Parathyroid adenoma (tissue), 2 donors: ENCODE results near the gene RASSF4.

Experiments used
- H2AFZ ChIP-seq: fragments of 300-600 bp; sonication (generic); one replicate; pipeline ENCODE4 v1.7.0; 2017; ENCODE audit warnings: antibody characterized with exemption, mild to moderate bottlenecking
- H3K27ac ChIP-seq: fragments of 300-600 bp; sonication (generic); one replicate; pipeline ENCODE4 v1.7.0; 2017
- H3K27me3 ChIP-seq: fragments of 300-600 bp; sonication (generic); one replicate; pipeline ENCODE4 v1.7.0; 2017; ENCODE audit warnings: low read length; ENCODE audit not compliant: control insufficient read depth, insufficient read depth
- H3K36me3 ChIP-seq: fragments of 300-600 bp; sonication (generic); one replicate; pipeline ENCODE4 v1.7.0; 2017; ENCODE audit warnings: low read length; ENCODE audit not compliant: control insufficient read depth, insufficient read depth
- H3K4me1 ChIP-seq: fragments of 300-600 bp; sonication (generic); one replicate; pipeline ENCODE4 v1.7.0; 2017; ENCODE audit warnings: control low read depth
- H3K4me2 ChIP-seq: fragments of 300-600 bp; sonication (generic); one replicate; pipeline ENCODE4 v1.7.0; 2017; ENCODE audit warnings: low read length
- H3K4me3 ChIP-seq: fragments of 300-600 bp; sonication (generic); one replicate; pipeline ENCODE4 v1.7.0; 2017; ENCODE audit warnings: low read depth, low read length
- H3K79me2 ChIP-seq: fragments of 300-600 bp; sonication (generic); one replicate; pipeline ENCODE4 v1.7.0; 2017; ENCODE audit warnings: control low read depth
- H3K9ac ChIP-seq: fragments of 300-600 bp; sonication (generic); one replicate; pipeline ENCODE4 v1.7.0; 2017; ENCODE audit warnings: mild to moderate bottlenecking
- H3K9me3 ChIP-seq: fragments of 300-600 bp; sonication (generic); one replicate; pipeline ENCODE4 v1.7.0; 2017; ENCODE audit warnings: low read length; ENCODE audit not compliant: control insufficient read depth
- CTCF ChIP-seq: fragments of 300-600 bp; sonication (generic); IDR thresholded peaks from one replicate; pipeline ENCODE4 v1.7.0; 2017; ENCODE audit warnings: antibody characterized with exemption, mild to moderate bottlenecking
- donor health status: primary hyperparathyroidism.

Gene RASSF4

DNA sequence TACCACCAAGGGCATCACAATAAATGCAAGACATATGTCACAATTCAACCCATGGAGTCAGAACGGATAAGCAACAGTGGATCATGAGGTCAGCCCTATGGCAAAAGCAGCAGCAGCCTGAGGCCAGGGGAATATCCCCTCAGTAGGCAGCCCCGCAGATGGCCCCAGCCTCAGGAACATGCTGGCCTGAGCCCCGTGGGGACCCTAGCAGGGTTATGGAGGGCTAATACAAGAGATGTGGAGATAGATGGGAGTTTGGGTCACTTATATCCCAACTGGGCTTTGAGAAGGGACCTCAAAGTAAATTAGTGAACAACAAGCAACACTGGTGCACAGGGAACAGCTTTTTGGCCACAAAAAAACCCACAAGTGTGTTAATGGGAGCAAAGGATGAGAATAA is 39.4 kb upstream of the RASSF4 start:
- Histone ChIP-seq H3K9ac (no peak overlapping the region), H3K79me2 (no peaks in the 10 kb centered on the region), H3K4me3 (no peak overlapping the region), H3K4me1 (no peaks in the 10 kb centered on the region), H2AFZ (no peak overlapping the region), H3K36me3 (no peaks in the 10 kb centered on the region), H3K4me2 (no peak overlapping the region), H3K9me3 (no peaks in the 10 kb centered on the region), H3K27ac (no peak overlapping the region), H3K27me3 (no peaks in the 10 kb centered on the region)
- TF ChIP-seq CTCF = no peak

GRCh38 chr10:44921061-44921460 is 38.5 kb upstream of the RASSF4 start:
- H3K9ac ChIP-seq = no peak overlapping the region
- H3K27ac ChIP-seq = no peak overlapping the region
- H3K9me3 ChIP-seq = no peaks in the 10 kb centered on the region

DNA sequence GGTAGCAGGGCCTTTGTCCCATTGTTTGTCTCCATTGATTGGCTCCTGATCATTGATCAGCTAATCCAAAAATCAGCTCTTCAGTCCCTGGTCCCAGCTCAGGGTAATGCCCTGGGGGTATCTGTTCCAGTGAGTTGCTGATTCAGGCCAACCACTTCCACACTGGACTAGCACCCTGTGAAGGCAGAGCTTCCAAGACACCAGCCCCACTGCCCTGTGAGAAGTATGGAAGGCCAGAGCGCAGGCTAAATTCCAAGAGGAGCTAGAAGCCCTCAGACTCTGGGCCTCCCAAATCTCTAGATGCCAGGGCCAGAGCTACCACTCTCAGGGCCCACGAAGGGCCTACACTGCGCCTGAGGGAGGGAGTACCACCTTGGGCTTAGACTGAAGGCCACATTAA is 38.1 kb upstream of the RASSF4 start:
- H3K27ac ChIP-seq = no peak overlapping the region
- no peak overlapping the region for H3K4me2 ChIP-seq
- no peak overlapping the region for H3K9ac ChIP-seq
- H3K79me2 ChIP-seq = no peaks in the 10 kb centered on the region
- no peaks in the 10 kb centered on the region for H3K36me3 ChIP-seq
- no peaks in the 10 kb centered on the region for H3K4me1 ChIP-seq
- H2AFZ ChIP-seq = no peak overlapping the region
- H3K4me3 ChIP-seq = no peak overlapping the region
- no peaks in the 10 kb centered on the region for H3K9me3 ChIP-seq
- H3K27me3 ChIP-seq = no peaks in the 10 kb centered on the region
- TF ChIP-seq CTCF = no peak

More at GRCh38 chr10:44921061-44921460, 38.5 kb upstream of the RASSF4 start:
- H3K27me3 ChIP-seq = no peaks in the 10 kb centered on the region
- TF ChIP-seq CTCF = no peak
- H3K4me2 ChIP-seq = no peak overlapping the region
- no peaks in the 10 kb centered on the region for H3K36me3 ChIP-seq
- H3K4me3 ChIP-seq = no peak overlapping the region
- H3K4me1 ChIP-seq = no peaks in the 10 kb centered on the region
- no peak overlapping the region for H2AFZ ChIP-seq
- H3K79me2 ChIP-seq = no peaks in the 10 kb centered on the region

DNA sequence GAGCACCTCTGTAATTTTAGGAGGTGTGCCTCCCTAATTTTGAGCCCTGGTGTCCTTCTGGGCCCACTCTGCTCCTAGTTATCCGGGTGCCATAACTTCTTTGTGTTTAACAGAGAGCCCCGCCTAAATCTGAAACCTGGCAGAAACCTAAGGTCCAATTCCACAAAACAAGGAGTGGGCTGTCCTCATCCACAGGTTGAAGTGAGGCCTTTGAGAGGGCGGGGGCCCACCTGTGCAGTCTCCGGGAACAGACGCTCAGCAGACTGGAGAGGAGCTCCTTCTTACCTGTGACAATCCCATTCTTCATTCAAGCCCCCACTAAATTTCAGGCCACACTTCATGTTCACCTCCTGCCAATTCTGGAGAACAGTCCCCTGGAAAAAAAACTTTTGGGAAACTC is 37.6 kb upstream of the RASSF4 start:
- no peak for TF ChIP-seq CTCF
- Histone ChIP-seq H3K9ac (no peak overlapping the region), H3K4me3 (no peak overlapping the region), H2AFZ (no peak overlapping the region), H3K79me2 (no peaks in the 10 kb centered on the region), H3K9me3 (no peaks in the 10 kb centered on the region), H3K4me1 (no peaks in the 10 kb centered on the region), H3K27me3 (no peaks in the 10 kb centered on the region), H3K4me2 (no peak overlapping the region), H3K36me3 (no peaks in the 10 kb centered on the region), H3K27ac (no peak overlapping the region)

DNA sequence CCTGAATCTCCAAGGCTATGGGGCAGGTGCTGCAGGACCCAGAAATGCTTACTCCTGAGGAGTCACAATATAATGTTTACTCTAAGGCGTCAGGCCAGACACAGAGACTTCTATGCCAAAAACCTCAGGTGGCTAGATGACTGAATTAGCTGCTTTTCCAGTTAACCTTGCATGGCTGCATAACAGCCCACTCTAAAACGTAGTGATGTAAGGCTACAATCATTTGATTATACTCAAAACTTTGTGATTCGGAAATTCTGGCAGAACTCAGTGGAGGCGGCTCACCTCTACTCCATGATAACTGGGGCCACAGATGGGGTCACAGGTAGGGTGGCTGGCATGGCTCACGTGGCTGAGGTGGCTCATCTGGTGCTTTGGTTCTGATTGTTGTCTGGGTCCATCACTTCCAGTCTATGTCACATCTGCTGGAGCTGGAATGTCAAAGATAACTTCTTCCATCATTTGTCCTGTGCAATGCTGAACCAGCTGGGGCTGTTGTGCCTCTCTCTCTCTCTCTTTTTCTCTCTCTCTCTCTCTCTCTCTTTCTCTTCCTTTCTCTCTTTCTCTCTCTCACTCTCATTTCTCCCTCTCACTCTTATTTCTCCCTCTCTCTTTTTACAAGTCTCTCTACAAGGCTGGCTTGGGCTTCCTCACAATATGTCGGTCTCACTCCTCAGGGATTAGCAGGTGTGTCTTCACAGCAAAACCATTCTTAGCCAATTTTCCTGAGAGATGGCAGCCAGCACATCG is 36.6 kb upstream of the RASSF4 start:
- H3K4me2 ChIP-seq = no peak overlapping the region
- no peaks in the 10 kb centered on the region for H3K9me3 ChIP-seq
- H3K79me2 ChIP-seq = no peaks in the 10 kb centered on the region
- H3K9ac ChIP-seq = no peak overlapping the region
- H3K4me1 ChIP-seq = no peaks in the 10 kb centered on the region
- no peak overlapping the region for H2AFZ ChIP-seq
- no peak overlapping the region for H3K27ac ChIP-seq
- H3K27me3 ChIP-seq = no peaks in the 10 kb centered on the region
- H3K36me3 ChIP-seq = no peaks in the 10 kb centered on the region
- TF ChIP-seq CTCF = no peak
- H3K4me3 ChIP-seq = no peak overlapping the region
